Measurements from ENCODE around the gene IP6K1.

IP6K1 gene

DNA sequence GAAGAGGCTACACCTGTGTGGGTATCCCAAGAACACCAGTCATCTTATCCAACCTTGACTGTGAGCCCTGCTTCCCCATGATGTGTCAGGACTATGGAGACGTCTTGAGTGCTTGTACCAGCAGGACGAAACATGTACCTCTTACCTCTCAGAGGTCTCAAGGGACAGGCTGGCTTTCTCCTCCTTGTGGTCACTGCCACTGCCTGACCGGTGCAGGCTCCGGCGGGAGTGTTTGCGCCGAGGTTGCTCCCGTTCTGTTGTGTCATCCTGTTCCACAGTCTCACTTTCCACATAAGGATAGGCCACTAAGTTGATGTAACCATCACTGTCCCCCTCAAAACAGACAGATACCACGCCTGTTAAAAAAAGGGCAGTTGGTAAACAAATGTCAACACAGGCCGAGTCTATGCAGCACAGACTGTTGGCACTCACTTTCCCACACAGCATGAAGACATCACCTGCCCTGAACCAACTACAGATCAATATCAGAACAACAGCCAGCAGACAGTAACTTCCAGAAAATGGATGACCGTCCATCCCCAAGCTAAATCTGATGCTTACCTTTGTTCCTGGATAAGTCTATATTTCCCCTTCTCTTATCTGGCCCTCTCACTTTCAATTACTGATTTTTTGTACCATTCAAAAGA lies 48.2 kb downstream of the IP6K1 start:
- no peaks in the 10 kb centered on the region for H3K27me3 ChIP-seq (ENCODE audit: control insufficient read depth in 1 of 2, insufficient read depth in 2 of 2, low read length in 2 of 2)
- H3K9ac ChIP-seq (ENCODE audit: low read length in 2 of 2): no peak overlapping the region
- no peaks in the 10 kb centered on the region for H3K9me3 ChIP-seq (ENCODE audit: control insufficient read depth in 2 of 2, low read length in 2 of 2)
- H3K4me1 ChIP-seq (ENCODE audit: control insufficient read depth, insufficient read depth, low read length): no peaks in the 10 kb centered on the region
- no peak overlapping the region for H3K4me3 ChIP-seq (ENCODE audit: low read length in 2 of 2)
- peaks cover 19 to 36% of the 10 kb centered on the region in 2 donors for H3K36me3 ChIP-seq (ENCODE audit: control insufficient read depth in 2 of 2, insufficient read depth in 2 of 2, low read length in 2 of 2)
- no peak overlapping the region for H3K27ac ChIP-seq (ENCODE audit: low read length)

DNA sequence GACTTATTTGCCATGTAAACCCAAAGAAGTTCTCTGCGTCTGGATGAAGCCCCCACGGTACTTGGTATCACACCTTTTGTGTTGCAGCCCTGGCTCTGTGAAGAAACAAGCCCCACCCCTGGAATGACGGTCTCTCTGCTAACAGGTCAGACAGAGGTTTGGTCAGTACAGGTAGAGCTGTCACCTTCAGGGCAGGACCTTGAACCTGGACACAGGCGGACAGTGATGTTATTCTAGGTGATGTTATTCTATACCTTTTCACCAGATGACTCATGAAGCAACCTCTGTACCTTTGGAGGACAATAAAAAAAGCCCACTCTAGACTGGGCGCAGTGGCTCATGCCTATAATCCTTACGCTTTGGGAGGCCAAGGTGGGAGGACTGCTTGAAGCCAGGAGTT lies 51.6 kb downstream of the IP6K1 start:
- H3K9ac ChIP-seq (ENCODE audit: low read length in 2 of 2): no peak overlapping the region
- H3K27ac ChIP-seq (ENCODE audit: low read length): no peak overlapping the region
- H3K4me1 ChIP-seq (ENCODE audit: control insufficient read depth, insufficient read depth, low read length): no peaks in the 10 kb centered on the region
- no peaks in the 10 kb centered on the region for H3K9me3 ChIP-seq (ENCODE audit: control insufficient read depth in 2 of 2, low read length in 2 of 2)
- H3K36me3 ChIP-seq (ENCODE audit: control insufficient read depth in 2 of 2, insufficient read depth in 2 of 2, low read length in 2 of 2): peaks cover 37 to 48% of the 10 kb centered on the region in 2 donors
- H3K27me3 ChIP-seq (ENCODE audit: control insufficient read depth in 1 of 2, insufficient read depth in 2 of 2, low read length in 2 of 2): no peaks in the 10 kb centered on the region
- H3K4me3 ChIP-seq (ENCODE audit: low read length in 2 of 2): no peak overlapping the region

GRCh38 chr3:49733551-49733950 lies 52.8 kb downstream of the IP6K1 start:
- Histone ChIP-seq H3K9ac (ENCODE audit: low read length in 2 of 2) (no peak overlapping the region), H3K4me3 (ENCODE audit: low read length in 2 of 2) (no peak overlapping the region), H3K4me1 (ENCODE audit: control insufficient read depth, insufficient read depth, low read length) (no peaks in the 10 kb centered on the region), H3K9me3 (ENCODE audit: control insufficient read depth in 2 of 2, low read length in 2 of 2) (no peaks in the 10 kb centered on the region), H3K36me3 (ENCODE audit: control insufficient read depth in 2 of 2, insufficient read depth in 2 of 2, low read length in 2 of 2) (peaks cover 37 to 48% of the 10 kb centered on the region in 2 donors), H3K27me3 (ENCODE audit: control insufficient read depth in 1 of 2, insufficient read depth in 2 of 2, low read length in 2 of 2) (no peaks in the 10 kb centered on the region), H3K27ac (ENCODE audit: low read length) (no peak overlapping the region)

DNA sequence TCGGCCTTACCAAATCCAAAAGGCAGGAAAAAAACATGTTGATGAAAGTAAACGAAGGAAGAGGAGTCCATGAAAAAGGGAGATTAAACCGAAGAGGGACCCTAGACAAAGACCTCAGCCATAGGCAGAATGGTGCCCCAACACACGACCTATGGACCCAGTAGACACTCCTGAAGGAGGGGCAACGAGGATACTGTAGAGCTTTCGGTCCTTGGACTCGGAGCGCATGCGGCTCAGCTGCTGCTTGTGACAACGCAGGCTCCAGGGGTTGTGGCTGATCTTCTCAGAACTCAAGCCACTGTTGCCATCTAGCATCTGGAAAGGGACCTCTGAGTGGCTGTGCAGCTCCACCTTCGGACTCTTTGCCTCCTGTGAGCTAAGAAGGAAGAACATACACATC lies 53.7 kb downstream of the IP6K1 start:
- Histone ChIP-seq H3K9me3 (ENCODE audit: control insufficient read depth in 2 of 2, low read length in 2 of 2) (no peaks in the 10 kb centered on the region), H3K9ac (ENCODE audit: low read length in 2 of 2) (no peak overlapping the region), H3K27me3 (ENCODE audit: control insufficient read depth in 1 of 2, insufficient read depth in 2 of 2, low read length in 2 of 2) (no peaks in the 10 kb centered on the region), H3K36me3 (ENCODE audit: control insufficient read depth in 2 of 2, insufficient read depth in 2 of 2, low read length in 2 of 2) (peaks cover 34 to 46% of the 10 kb centered on the region in 2 donors), H3K4me3 (ENCODE audit: low read length in 2 of 2) (no peak overlapping the region), H3K27ac (ENCODE audit: low read length) (no peak overlapping the region), H3K4me1 (ENCODE audit: control insufficient read depth, insufficient read depth, low read length) (no peaks in the 10 kb centered on the region)

GRCh38 chr3:49729966-49730609 lies 56.3 kb downstream of the IP6K1 start:
- H3K4me1 ChIP-seq (ENCODE audit: control insufficient read depth, insufficient read depth, low read length): peaks cover under 1% of the 10 kb centered on the region
- H3K4me3 ChIP-seq (ENCODE audit: low read length in 2 of 2): no peak overlapping the region
- H3K36me3 ChIP-seq (ENCODE audit: control insufficient read depth in 2 of 2, insufficient read depth in 2 of 2, low read length in 2 of 2): peaks cover 38 to 46% of the 10 kb centered on the region in 2 donors
- H3K9ac ChIP-seq (ENCODE audit: low read length in 2 of 2): no peak overlapping the region
- H3K9me3 ChIP-seq (ENCODE audit: control insufficient read depth in 2 of 2, low read length in 2 of 2): no peaks in the 10 kb centered on the region
- H3K27ac ChIP-seq (ENCODE audit: low read length): no peak overlapping the region
- H3K27me3 ChIP-seq (ENCODE audit: control insufficient read depth in 1 of 2, insufficient read depth in 2 of 2, low read length in 2 of 2): no peaks in the 10 kb centered on the region

- Histone ChIP-seq H3K4me1 (ENCODE audit: control insufficient read depth, insufficient read depth, low read length) (peaks cover 19% of the 10 kb centered on the region), H3K27ac (ENCODE audit: low read length) (no peak overlapping the region), H3K9ac (ENCODE audit: low read length in 2 of 2) (no peak overlapping the region), H3K9me3 (ENCODE audit: control insufficient read depth in 2 of 2, low read length in 2 of 2) (no peaks in the 10 kb centered on the region), H3K27me3 (ENCODE audit: control insufficient read depth in 1 of 2, insufficient read depth in 2 of 2, low read length in 2 of 2) (no peaks in the 10 kb centered on the region), H3K36me3 (ENCODE audit: control insufficient read depth in 2 of 2, insufficient read depth in 2 of 2, low read length in 2 of 2) (peaks cover 29 to 39% of the 10 kb centered on the region in 2 donors), H3K4me3 (ENCODE audit: low read length in 2 of 2) (no peak overlapping the region)
Measured at GRCh38 chr3:49727924-49728361, 58.4 kb downstream of the IP6K1 start.

DNA sequence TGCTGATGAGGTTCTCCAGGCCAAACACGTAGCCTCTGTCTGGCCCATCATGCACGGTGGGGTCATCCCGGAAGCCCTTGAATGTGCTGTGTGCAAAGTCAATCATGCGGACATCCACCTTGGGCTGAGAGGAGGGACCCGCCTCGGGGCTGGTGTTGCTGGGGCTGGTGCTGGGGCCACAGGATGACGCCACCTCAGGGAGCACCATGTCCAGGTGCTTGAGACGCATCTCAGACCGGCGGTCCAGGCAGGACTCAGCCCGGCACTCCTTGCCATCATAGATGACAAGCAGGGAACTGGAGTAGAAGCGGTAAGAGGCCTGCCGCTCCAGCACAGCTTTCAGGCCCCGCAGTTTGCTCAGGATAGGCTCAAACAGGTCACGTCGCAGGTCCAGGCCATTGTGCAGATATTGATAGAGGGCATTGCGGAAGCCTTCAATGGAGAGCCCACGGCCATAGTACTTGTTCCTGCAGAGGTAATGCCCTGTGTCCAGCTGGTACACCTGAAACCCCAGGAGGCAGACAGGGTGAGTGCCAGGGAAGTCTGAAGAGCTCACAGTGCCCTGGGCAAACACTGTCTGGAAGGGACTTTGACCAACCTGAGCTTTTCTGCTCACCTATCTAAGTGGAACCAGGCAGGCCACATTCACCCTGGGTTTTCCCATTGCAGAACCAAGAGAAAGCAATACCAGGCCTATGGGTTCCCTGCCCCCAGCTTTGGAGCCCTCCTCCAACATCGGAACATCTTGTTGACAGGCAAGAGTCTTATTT lies 59.0 kb downstream of the IP6K1 start:
- no peak overlapping the region for H3K9ac ChIP-seq (ENCODE audit: low read length in 2 of 2)
- H3K27me3 ChIP-seq (ENCODE audit: control insufficient read depth in 1 of 2, insufficient read depth in 2 of 2, low read length in 2 of 2): no peaks in the 10 kb centered on the region
- no peak overlapping the region for H3K27ac ChIP-seq (ENCODE audit: low read length)
- peaks cover 23 to 33% of the 10 kb centered on the region in 2 donors for H3K36me3 ChIP-seq (ENCODE audit: control insufficient read depth in 2 of 2, insufficient read depth in 2 of 2, low read length in 2 of 2)
- no peak overlapping the region for H3K4me3 ChIP-seq (ENCODE audit: low read length in 2 of 2)
- no peaks in the 10 kb centered on the region for H3K9me3 ChIP-seq (ENCODE audit: control insufficient read depth in 2 of 2, low read length in 2 of 2)
- peaks cover 25% of the 10 kb centered on the region for H3K4me1 ChIP-seq (ENCODE audit: control insufficient read depth, insufficient read depth, low read length)

GRCh38 chr3:49725906-49726681 lies 60.2 kb downstream of the IP6K1 start:
- no peak overlapping the region for H3K4me3 ChIP-seq (ENCODE audit: low read length in 2 of 2)
- no peaks in the 10 kb centered on the region for H3K9me3 ChIP-seq (ENCODE audit: control insufficient read depth in 2 of 2, low read length in 2 of 2)
- H3K9ac ChIP-seq (ENCODE audit: low read length in 2 of 2): no peak overlapping the region
- peaks cover 17 to 30% of the 10 kb centered on the region in 2 donors for H3K36me3 ChIP-seq (ENCODE audit: control insufficient read depth in 2 of 2, insufficient read depth in 2 of 2, low read length in 2 of 2)
- no peak overlapping the region for H3K27ac ChIP-seq (ENCODE audit: low read length)
- H3K27me3 ChIP-seq (ENCODE audit: control insufficient read depth in 1 of 2, insufficient read depth in 2 of 2, low read length in 2 of 2): no peaks in the 10 kb centered on the region
- H3K4me1 ChIP-seq (ENCODE audit: control insufficient read depth, insufficient read depth, low read length): peaks cover 27% of the 10 kb centered on the region

GRCh38 chr3:49724586-49724985 lies 61.8 kb downstream of the IP6K1 start:
- H3K27ac ChIP-seq (ENCODE audit: low read length): peak overlapping the region; percentile 46
- peak overlapping the region; percentile 73 to 95 for H3K9ac ChIP-seq (ENCODE audit: low read length in 2 of 2)
- H3K9me3 ChIP-seq (ENCODE audit: control insufficient read depth in 2 of 2, low read length in 2 of 2): no peaks in the 10 kb centered on the region
- H3K4me3 ChIP-seq (ENCODE audit: low read length in 2 of 2): peak overlapping the region; percentile 79 to 97
- peaks cover 27% of the 10 kb centered on the region for H3K4me1 ChIP-seq (ENCODE audit: control insufficient read depth, insufficient read depth, low read length)
- peaks cover 16 to 34% of the 10 kb centered on the region in 2 donors for H3K36me3 ChIP-seq (ENCODE audit: control insufficient read depth in 2 of 2, insufficient read depth in 2 of 2, low read length in 2 of 2)
- H3K27me3 ChIP-seq (ENCODE audit: control insufficient read depth in 1 of 2, insufficient read depth in 2 of 2, low read length in 2 of 2): no peaks in the 10 kb centered on the region

Data from stomach smooth muscle (tissue), 2 donors.